ENCODE data around the gene ITPR1. TPM values are rescaled to one million over a fixed set of nuclear protein-coding genes. Genes with fewer than 3 reads are reported as not detected.

ITPR1 gene
- total RNA-seq, 2 donors from 2014 or later: 136 to 147 TPM

- DNase-seq (ENCODE audit: low spot score): no peak
- intact Hi-C loops (cut with DNase I): no loop called here
These were observed 341.3 kb downstream of the ITPR1 start for GRCh38 chr3:4834403-4834866.

- DNase-seq (ENCODE audit: low spot score): no peak
These were observed 342.5 kb downstream of the ITPR1 start for GRCh38 chr3:4835616-4836043.

GRCh38 chr3:4836516-4836915, 343.4 kb downstream of the ITPR1 start:
- DNase-seq (ENCODE audit: low spot score): no peak
- intact Hi-C loops (cut with DNase I): no loop called here

More at GRCh38 chr3:4835616-4836043, 342.5 kb downstream of the ITPR1 start:
- intact Hi-C loops (cut with DNase I): no loop called here

- intact Hi-C loops (cut with DNase I): no loop called here
- DNase-seq (ENCODE audit: low spot score): no peak
These were observed 344.3 kb downstream of the ITPR1 start for GRCh38 chr3:4837374-4837930.

- no peak for DNase-seq (ENCODE audit: low spot score)
- intact Hi-C loops (cut with DNase I): no loop called here
These were observed 345.5 kb downstream of the ITPR1 start for GRCh38 chr3:4838621-4839022.

- intact Hi-C loops (cut with DNase I): no loop called here
These were observed 346.1 kb downstream of the ITPR1 start for GRCh38 chr3:4839278-4839677.

GRCh38 chr3:4841225-4841624, 348.1 kb downstream of the ITPR1 start:
- intact Hi-C loops (cut with DNase I): no loop called here
- DNase-seq (ENCODE audit: low spot score): no peak

More at GRCh38 chr3:4839278-4839677, 346.1 kb downstream of the ITPR1 start:
- no peak for DNase-seq (ENCODE audit: low spot score)

- no peak for DNase-seq (ENCODE audit: low spot score)
- intact Hi-C loops (cut with DNase I): loop anchor here in 1 of 2 donors (1.0 kb wide), 1 partner anchor 23 kb away; no protein-coding TSS in a partner anchor
These were observed 348.8 kb downstream of the ITPR1 start for GRCh38 chr3:4841776-4842440.

GRCh38 chr3:4843619-4844018, 350.5 kb downstream of the ITPR1 start:
- no peak for DNase-seq (ENCODE audit: low spot score)
- intact Hi-C loops (cut with DNase I): no loop called here

- no peak for DNase-seq (ENCODE audit: low spot score)
- intact Hi-C loops (cut with DNase I): no loop called here
These were observed 352.7 kb downstream of the ITPR1 start for GRCh38 chr3:4845882-4846281.

GRCh38 chr3:4846543-4846942, 353.4 kb downstream of the ITPR1 start:
- DNase-seq (ENCODE audit: low spot score): no peak
- intact Hi-C loops (cut with DNase I): no loop called here

- intact Hi-C loops (cut with DNase I): no loop called here
- DNase-seq (ENCODE audit: low spot score): no peak
These were observed 355.2 kb downstream of the ITPR1 start for GRCh38 chr3:4848176-4848825.

GRCh38 chr3:4849136-4849535, 356.0 kb downstream of the ITPR1 start:
- no peak for DNase-seq (ENCODE audit: low spot score)
- intact Hi-C loops (cut with DNase I): no loop called here

- intact Hi-C loops (cut with DNase I): no loop called here
- no peak for DNase-seq (ENCODE audit: low spot score)
These were observed 356.6 kb downstream of the ITPR1 start for GRCh38 chr3:4849739-4850138.

- no peak for DNase-seq (ENCODE audit: low spot score)
- intact Hi-C loops (cut with DNase I): no loop called here
These were observed 357.2 kb downstream of the ITPR1 start for GRCh38 chr3:4850211-4850927.

- intact Hi-C loops (cut with DNase I): no loop called here
- no peak for DNase-seq (ENCODE audit: low spot score)
These were observed 357.7 kb downstream of the ITPR1 start for GRCh38 chr3:4850928-4851265.

- intact Hi-C loops (cut with DNase I): no loop called here
- DNase-seq (ENCODE audit: low spot score): no peak
These were observed 359.9 kb downstream of the ITPR1 start for GRCh38 chr3:4852780-4853748.

- no peak for DNase-seq (ENCODE audit: low spot score)
- intact Hi-C loops (cut with DNase I): no loop called here
These were observed 360.6 kb downstream of the ITPR1 start for GRCh38 chr3:4853749-4854140.

GRCh38 chr3:4855676-4856075, 362.5 kb downstream of the ITPR1 start:
- intact Hi-C loops (cut with DNase I): no loop called here
- DNase-seq (ENCODE audit: low spot score): no peak
